Endothelial cell of umbilical vein (primary cell): ENCODE data around the gene SLC37A1. TPM values are rescaled to one million over a fixed set of nuclear protein-coding genes. Genes with fewer than 3 reads are reported as not detected.

Source experiments
- BruUV-seq: library from RNA; stranded (reverse); fragments of 400-500 nt; replicated peaks from 2 replicates; lab custom pipeline; 2021; lab: Mats Ljungman, UMichigan
- CTCF ChIA-PET: fragments of 300-600, 350-600 bp; sonication (Branson Sonifier 250); formaldehyde crosslinking; loops from one replicate; lab custom pipeline; 2021; ENCODE audit warnings: antibody characterized with exemption, inconsistent platforms; lab: Charles Lee
- POLR2A ChIA-PET: fragments of 300-600, 350-600 bp; sonication (Branson Sonifier 250); formaldehyde crosslinking; loops from one replicate; lab custom pipeline; 2021; ENCODE audit warnings: antibody characterized with exemption, inconsistent platforms; lab: Charles Lee
- DNase-seq: peaks from one replicate; pipeline ENCODE4 v3.0.0-alpha.2; 2011; ENCODE audit warnings: low read depth, low spot score
- FAIRE-seq: peaks from 2 replicates; lab custom pipeline; 2011; peaks lifted over from hg19 to GRCh38; lab: Jason Lieb, UNC
- H2AFZ ChIP-seq: 2 replicates; pipeline ENCODE4 v1.6.0; 2012; ENCODE audit warnings: low read depth, low read length, control low read depth, inconsistent platforms
- H3K27ac ChIP-seq: 2 replicates; pipeline ENCODE4 v1.5.1; 2011; ENCODE audit warnings: low read depth, mild to moderate bottlenecking, control low read depth, low read length, moderate library complexity; ENCODE audit not compliant: insufficient read depth
- H3K27me3 ChIP-seq, 2 experiments: 2 replicates each; pipeline versions ENCODE4 v1.6.0 to v1.6.1; 2011; ENCODE audit warnings: low read length in 2 of 2, mixed read lengths in 1 of 2; ENCODE audit not compliant: control insufficient read depth in 2 of 2, insufficient read depth in 2 of 2
- H3K36me3 ChIP-seq, 2 experiments: 2 replicates in 1 of 2; 3 replicates in 1 of 2; pipeline ENCODE4 v1.5.1; 2011; ENCODE audit warnings: low read length in 2 of 2, mild to moderate bottlenecking in 1 of 2, moderate library complexity in 1 of 2; ENCODE audit not compliant: control insufficient read depth in 2 of 2, insufficient read depth in 2 of 2; ENCODE audit errors: extremely low read depth in 1 of 2
- H3K4me1 ChIP-seq: 3 replicates; pipeline ENCODE4 v1.5.1; 2011; ENCODE audit warnings: mild to moderate bottlenecking, low read length; ENCODE audit not compliant: control insufficient read depth, insufficient read depth; ENCODE audit errors: extremely low read depth
- H3K4me2 ChIP-seq: 2 replicates; pipeline ENCODE4 v1.6.1; 2011; ENCODE audit warnings: low read length, control low read depth, mixed read lengths; ENCODE audit not compliant: insufficient read depth
- H3K4me3 ChIP-seq, 3 experiments: fragments of 200-600 bp in 1 of 3; sonication (generic), shearing (Covaris generic) in 1 of 3; replicated peaks in 1 of 3; 2 replicates each; pipeline ENCODE4 v1.5.1; 2011 to 2016; ENCODE audit warnings: control low read depth in 3 of 3, low read length in 3 of 3, mild to moderate bottlenecking in 2 of 3, inconsistent platforms in 1 of 3, low read depth in 1 of 3, moderate library complexity in 1 of 3; ENCODE audit not compliant: insufficient read depth in 1 of 3
- H3K79me2 ChIP-seq: 2 replicates; pipeline ENCODE4 v1.6.0; 2012; ENCODE audit warnings: low read length, inconsistent platforms; ENCODE audit not compliant: control insufficient read depth, insufficient read depth
- H3K9ac ChIP-seq: replicated peaks from 2 replicates; pipeline ENCODE3; 2011; ENCODE audit warnings: low read length, control low read depth; ENCODE audit not compliant: insufficient read depth; ENCODE audit errors: extremely low read depth
- H3K9me1 ChIP-seq: replicated peaks from 3 replicates; pipeline ENCODE4 v1.6.0; 2011; ENCODE audit warnings: mild to moderate bottlenecking, low read length; ENCODE audit not compliant: control insufficient read depth, insufficient read depth; ENCODE audit errors: extremely low read depth
- H3K9me3 ChIP-seq: replicated peaks from 2 replicates; pipeline ENCODE4 v1.5.1; 2012; ENCODE audit warnings: low read length, inconsistent platforms; ENCODE audit not compliant: control insufficient read depth, insufficient read depth
- H4K20me1 ChIP-seq: replicated peaks from 2 replicates; pipeline ENCODE3; 2011; ENCODE audit warnings: mild to moderate bottlenecking, low read length; ENCODE audit not compliant: control insufficient read depth, insufficient read depth; ENCODE audit errors: extremely low read depth
- CTCF ChIP-seq, 2 donors: IDR thresholded peaks; 1 replicate in 1 of 2; 2 replicates in 1 of 2; pipeline ENCODE4 v1.5.1; 2011; ENCODE audit warnings: low read length in 2 of 2, mild to moderate bottlenecking in 2 of 2, moderate library complexity in 2 of 2, control low read depth in 1 of 2, inconsistent platforms in 1 of 2, low read depth in 1 of 2; ENCODE audit not compliant: insufficient read depth in 1 of 2; ENCODE audit errors: extremely low read depth in 1 of 2
- EZH2 ChIP-seq: IDR thresholded peaks from 2 replicates; pipeline ENCODE4 v1.6.1; 2012; ENCODE audit warnings: borderline replicate concordance, low read depth, mild to moderate bottlenecking, moderate library complexity, low read length, inconsistent platforms; ENCODE audit not compliant: severe bottlenecking
- FOS ChIP-seq: IDR thresholded peaks from 2 replicates; pipeline ENCODE4 v1.6.1; 2011; ENCODE audit warnings: mild to moderate bottlenecking, low read length, moderate library complexity, borderline replicate concordance; ENCODE audit not compliant: insufficient read depth
- GATA2 ChIP-seq: IDR thresholded peaks from 2 replicates; pipeline ENCODE4 v1.7.0; 2011; ENCODE audit warnings: low read depth, mild to moderate bottlenecking, moderate library complexity, mixed read lengths, low read length; ENCODE audit not compliant: insufficient read length, insufficient read depth
- JUN ChIP-seq: IDR thresholded peaks from 2 replicates; pipeline ENCODE4 v1.6.1; 2011; ENCODE audit warnings: borderline replicate concordance, low read depth; ENCODE audit not compliant: insufficient read length, insufficient read depth
- MYC ChIP-seq: IDR thresholded peaks from one replicate; pipeline ENCODE4 v1.6.1; 2011; ENCODE audit warnings: mild to moderate bottlenecking, low read depth, low read length
- POLR2A ChIP-seq: IDR thresholded peaks from 2 replicates; pipeline ENCODE4 v1.6.1; 2012; ENCODE audit warnings: low read depth, mild to moderate bottlenecking, control low read depth, low read length
- POLR2AphosphoS5 ChIP-seq: IDR thresholded peaks from 2 replicates; pipeline ENCODE4 v1.6.1; 2012; ENCODE audit warnings: low read depth, mild to moderate bottlenecking, control low read depth, low read length, moderate library complexity; ENCODE audit not compliant: insufficient read depth
- dilution Hi-C: fragments of 300-500 bp; cut with MboI; formaldehyde crosslinking; loops from one replicate; pipeline ENCODE4 v1.15.0; 2019; ENCODE audit warnings: low sequenced_read_pairs; ENCODE audit not compliant: extremely low pct_ligation_motif_present
- intact Hi-C: fragments of 100-400 bp; cut with micrococcal nuclease; formaldehyde crosslinking; loops from one replicate; pipeline ENCODE4 v1.10.0; 2022
- polyA plus RNA-seq, 4 experiments: library from polyadenylated mRNA; depleted of rRNA in 3 of 4; stranded (reverse) in 3 of 4; unstranded in 1 of 4; fragments of >200 nt; gene quantifications; 2 replicates each; pipeline versions ENCODE4 v1.2.1 to v1.2.3, GENCODE V29; 2011 to 2012; ENCODE audit warnings: missing spikeins in 1 of 4
- total RNA-seq: library from RNA; stranded (reverse); gene quantifications from 2 replicates; pipeline ENCODE4 v1.2.3, GENCODE V29; 2021
- TF ChIP-seq, protein P1 (sequence below): IDR thresholded peaks from 2 replicates; pipeline ENCODE4 v1.6.1; 2011; ENCODE audit not compliant: insufficient read depth, insufficient read length

Gene SLC37A1
- total and polyA plus RNA-seq, 2 donors (not counting 3 experiments of a cell fraction or from before 2014, with no cell fraction given), result 4.7 to 7.6 TPM

DNA sequence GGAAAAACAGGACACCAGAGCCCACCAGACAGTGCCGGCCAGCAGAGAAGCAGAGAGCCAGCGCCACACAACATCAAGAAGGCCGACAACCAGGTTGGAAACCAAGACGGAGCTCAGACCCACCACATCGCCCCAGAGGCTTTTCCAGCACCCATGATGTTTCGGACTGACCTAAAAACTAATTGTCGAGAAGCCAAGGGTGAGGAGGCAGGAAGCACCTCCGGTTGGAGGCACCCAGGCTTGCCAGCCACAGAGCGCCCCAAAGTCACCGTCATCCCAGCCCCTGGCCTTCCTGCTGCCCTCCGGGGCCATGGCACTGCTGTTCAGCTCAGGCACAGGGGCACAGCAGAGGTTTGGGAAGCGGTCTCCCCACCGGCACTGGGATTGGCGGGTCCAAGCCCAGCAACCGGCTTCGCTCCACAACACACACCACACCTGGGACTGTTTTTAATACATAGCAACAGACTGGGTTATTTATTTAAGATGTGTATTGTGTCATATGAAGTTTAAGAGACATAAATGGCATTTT is 67.2 kb downstream of the SLC37A1 start:
- ChIA-PET CTCF (no interaction called here), POLR2A (no interaction called here)
- H3K9me1 ChIP-seq, result no peaks in the 10 kb centered on the region
- no peak for TF ChIP-seq POLR2AphosphoS5
- no peak overlapping the region for H3K4me3 ChIP-seq
- dilution Hi-C loops (no loop called here), intact Hi-C loops (no loop called here)
- H3K9me3 ChIP-seq, result no peaks in the 10 kb centered on the region
- H3K4me1 ChIP-seq, result no peaks in the 10 kb centered on the region
- H3K27ac ChIP-seq, result no peak overlapping the region
- no peak for DNase-seq
- no peak overlapping the region for H3K4me2 ChIP-seq
- no peaks in the 10 kb centered on the region for H3K27me3 ChIP-seq
- H2AFZ ChIP-seq, result no peak overlapping the region
- H4K20me1 ChIP-seq, result no peaks in the 10 kb centered on the region
- H3K79me2 ChIP-seq, result no peaks in the 10 kb centered on the region
- H3K9ac ChIP-seq, result no peak overlapping the region
- H3K36me3 ChIP-seq, result no peaks in the 10 kb centered on the region
- no TSS peak for BruUV-seq
- no peak for FAIRE-seq

DNA sequence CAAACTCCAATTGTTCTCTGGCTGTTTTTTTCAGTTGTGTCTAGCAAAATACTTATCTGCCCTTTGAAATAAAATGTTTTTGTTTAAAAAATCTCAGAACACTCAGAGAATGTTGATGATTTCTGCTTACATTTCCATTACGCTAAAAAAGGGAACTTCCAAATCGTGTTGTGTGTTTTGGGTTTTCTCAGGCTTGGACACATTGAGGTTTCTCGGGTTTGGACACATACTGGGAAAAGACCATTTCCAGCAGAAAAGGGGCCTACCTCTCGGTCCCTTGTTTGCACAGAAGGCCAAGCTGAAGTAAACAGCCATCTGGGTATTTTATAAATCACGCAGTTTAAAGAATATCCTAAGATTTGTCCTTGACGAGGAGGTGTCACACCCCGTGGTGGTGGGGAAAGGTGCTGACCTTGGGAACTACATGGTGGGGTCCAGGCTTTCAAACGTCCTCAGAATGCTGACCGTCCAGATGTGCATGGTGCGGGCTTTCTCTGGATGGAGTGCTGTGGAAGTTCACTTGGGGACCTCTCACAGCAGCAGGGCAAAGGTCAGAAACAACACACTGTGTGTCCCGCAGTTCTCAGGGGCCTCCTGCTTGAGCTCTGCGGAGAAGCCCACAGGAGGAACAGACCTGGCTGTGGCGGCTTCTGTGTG is 67.8 kb downstream of the SLC37A1 start:
- TF ChIP-seq POLR2AphosphoS5 (no peak), POLR2A (no peak), FOS (no peak), CTCF (IDR thresholded peaks at IDR 0.05; ENCODE audit: extremely low read depth in 1 of 2, insufficient read depth in 1 of 2, low read depth in 1 of 2, low read length in 2 of 2) (no peak), EZH2 (no peak), MYC (no peak), GATA2 (no peak), JUN (no peak)
- TF ChIP-seq, protein P1, sequence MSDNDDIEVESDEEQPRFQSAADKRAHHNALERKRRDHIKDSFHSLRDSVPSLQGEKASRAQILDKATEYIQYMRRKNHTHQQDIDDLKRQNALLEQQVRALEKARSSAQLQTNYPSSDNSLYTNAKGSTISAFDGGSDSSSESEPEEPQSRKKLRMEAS, result no peak
- Histone ChIP-seq H3K4me2 (no peak overlapping the region), H3K9me3 (no peaks in the 10 kb centered on the region), H3K4me3 (no peak overlapping the region), H3K9ac (no peak overlapping the region), H3K79me2 (no peaks in the 10 kb centered on the region), H3K36me3 (no peaks in the 10 kb centered on the region), H3K27ac (no peak overlapping the region), H3K27me3 (no peaks in the 10 kb centered on the region), H3K4me1 (no peaks in the 10 kb centered on the region), H4K20me1 (no peaks in the 10 kb centered on the region), H2AFZ (no peak overlapping the region), H3K9me1 (no peaks in the 10 kb centered on the region)
- CTCF ChIA-PET, result no interaction called here
- DNase-seq (no peak), FAIRE-seq (no peak)
- dilution Hi-C loops, result no loop called here
- BruUV-seq, result no TSS peak
- intact Hi-C loops, result no loop called here
- POLR2A ChIA-PET, result no interaction called here
